ENCODE results near the gene PRR27.
"Not testable (repeated sequence)": the region's sequence is repeated elsewhere in the genome, so short reads cannot be mapped to it uniquely, and the experiment has no call there.

The PRR27 gene

GRCh38 chr4:70197842-70198241 lies 43.8 kb downstream of the PRR27 start:
- no peak for DNase-seq (ENCODE audit: low read depth, low spot score)

DNA sequence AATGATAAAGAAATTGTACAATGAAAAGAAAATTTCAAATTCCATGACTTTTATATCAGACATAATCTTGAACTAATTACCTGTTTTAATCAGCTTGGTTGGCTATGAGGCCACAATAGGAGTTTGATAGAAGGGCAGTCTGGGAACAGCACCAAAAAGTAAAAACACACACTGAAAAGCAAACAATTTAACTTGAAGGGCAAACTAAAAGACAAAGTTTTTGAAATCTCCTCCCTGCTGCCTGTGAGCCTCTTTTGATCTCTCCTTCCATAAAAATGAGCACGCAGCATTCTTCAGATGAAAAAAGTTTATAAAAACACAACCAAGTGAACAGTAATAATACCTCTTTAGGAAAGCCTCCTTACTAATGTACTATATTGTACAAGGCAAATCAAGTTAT lies 49.6 kb downstream of the PRR27 start:
- DNase-seq (ENCODE audit: low read depth, low spot score) = no peak

DNA sequence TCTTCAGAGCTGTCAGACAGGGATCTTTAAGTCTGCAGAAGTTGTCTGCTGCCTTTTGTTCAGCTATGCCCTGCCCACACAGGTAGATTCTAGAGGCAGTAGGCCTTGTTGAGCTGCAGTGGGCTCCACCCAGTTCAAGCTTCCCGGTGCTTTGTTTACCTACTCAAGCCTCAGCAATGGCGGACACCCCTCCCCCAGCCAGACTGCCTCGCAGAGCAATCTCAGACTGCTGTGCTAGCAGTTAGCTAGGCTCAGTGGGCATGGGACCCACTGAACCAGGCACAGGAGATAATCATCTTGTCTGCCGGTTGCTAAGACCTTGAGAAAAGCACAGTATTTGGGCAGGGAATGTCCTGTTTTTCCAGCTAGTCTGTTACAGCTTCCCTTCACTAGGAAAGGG lies 58.7 kb downstream of the PRR27 start:
- not testable (repeated sequence) for DNase-seq (ENCODE audit: low read depth, low spot score)
